Esophagus muscularis mucosa (tissue), 4 donors: Measurements from ENCODE around the gene TUBAL3.

ENCODE experiments used
- CTCF ChIP-seq, 3 experiments: fragments of 200-600 bp in 2 of 3; fragments of 450-650 bp in 1 of 3; sonication (generic) in 2 of 3; IDR thresholded peaks; one replicate each; pipeline ENCODE4 v1.5.1; 2017 to 2019; ENCODE audit warnings: antibody characterized with exemption in 3 of 3, mild to moderate bottlenecking in 2 of 3, moderate library complexity in 1 of 3
- EP300 ChIP-seq: sonication (generic); formaldehyde crosslinking; IDR thresholded peaks from one replicate; pipeline ENCODE4 v1.6.1; 2017; ENCODE audit warnings: antibody characterized with exemption
- POLR2A ChIP-seq: fragments of 450-650 bp; IDR thresholded peaks from one replicate; pipeline ENCODE4 v1.6.1; 2017; ENCODE audit warnings: antibody characterized with exemption, moderate library complexity, mild to moderate bottlenecking, low read depth
- POLR2AphosphoS5 ChIP-seq, 2 donors: sonication (generic); formaldehyde crosslinking; IDR thresholded peaks; one replicate each; pipeline ENCODE4 v1.6.1; 2017; ENCODE audit warnings: antibody characterized with exemption in 2 of 2

GRCh38 chr10:5406918-5407317 lies 2.3 kb upstream of the TUBAL3 start:
- no peak for TF ChIP-seq CTCF (IDR thresholded peaks at IDR 0.05)
- no peak for TF ChIP-seq POLR2AphosphoS5 (IDR thresholded peaks at IDR 0.05)
- TF ChIP-seq EP300, result no peak
- no peak for TF ChIP-seq POLR2A
